SIG-M5 (cell line): ENCODE measurements around the gene FKBP3.
"Not testable (repeated sequence)": the region's sequence is repeated elsewhere in the genome, so short reads cannot be mapped to it uniquely, and the experiment has no call there.

Experiments used
- DNase-seq: peaks from one replicate; lab custom pipeline; 2025; lab: John Stamatoyannopoulos, UW

FKBP3 gene

DNA sequence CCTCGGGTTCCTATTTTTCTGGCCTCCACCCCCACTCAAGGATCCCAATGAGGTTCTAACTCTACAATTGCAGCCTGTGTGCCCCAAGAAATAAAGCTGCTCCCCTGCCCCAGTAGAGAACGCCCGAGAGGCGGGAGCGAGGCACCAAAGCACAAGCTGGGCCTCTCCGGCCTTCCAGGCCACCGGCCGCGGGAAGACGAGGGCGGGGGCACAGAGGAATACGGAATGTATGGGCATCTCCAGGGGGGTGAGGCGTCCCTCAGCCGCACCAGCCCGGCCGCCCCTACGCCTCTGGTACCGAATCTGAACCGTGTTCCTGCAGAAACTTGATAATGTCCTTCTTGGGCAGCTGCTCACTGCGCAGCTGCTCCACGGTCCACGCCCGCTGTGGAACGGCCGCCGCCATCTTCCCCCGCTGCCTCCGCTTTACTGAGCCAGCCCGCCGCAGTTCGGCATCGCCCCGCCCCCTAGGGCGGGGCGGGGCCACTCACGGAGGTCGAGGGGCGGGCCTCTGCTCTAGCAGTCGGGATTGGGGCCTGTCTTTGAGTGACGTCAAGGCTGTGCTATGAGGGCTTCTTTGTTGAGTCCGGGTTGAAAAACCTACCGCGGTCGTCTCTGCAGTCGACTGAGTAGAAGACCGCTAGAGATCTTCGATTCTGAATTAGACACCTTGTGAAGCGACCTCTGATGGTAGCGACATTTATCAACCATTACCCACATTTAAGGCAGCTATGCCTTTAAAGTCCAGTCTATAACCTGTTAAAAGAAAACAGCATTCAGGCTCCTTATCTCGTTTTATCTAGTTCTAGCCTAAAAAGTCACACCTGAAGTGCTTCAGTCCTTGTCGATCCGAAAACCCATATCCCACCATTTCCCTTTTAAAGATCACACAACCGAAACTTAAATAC lies at the start of gene FKBP3:
FKBP3 (minus strand) TSS at position 431 of the 908 bp plus-strand sequence; CDS start at position 406, 25 bp downstream.
- DNase-seq: peak; percentile 88

DNA sequence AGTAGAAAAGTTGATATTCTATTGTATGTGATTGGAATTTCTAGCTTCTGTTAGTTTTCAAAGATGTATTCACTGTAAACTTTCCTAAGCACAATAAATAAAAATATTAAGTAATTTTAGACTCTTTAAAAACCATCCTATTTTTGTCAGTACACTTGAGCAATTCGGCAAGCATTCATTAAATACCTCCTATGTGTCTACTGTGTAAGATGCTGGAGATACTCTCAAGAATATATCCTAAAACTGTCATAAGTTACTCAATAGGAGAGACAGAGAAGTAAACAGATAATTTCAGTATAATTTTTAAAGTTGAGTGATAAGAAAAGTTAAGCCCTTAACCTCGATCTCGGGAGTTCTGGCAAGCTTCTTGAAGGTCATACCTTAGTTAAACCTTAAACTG lies 47.5 kb upstream of the FKBP3 start:
- DNase-seq: no peak

DNA sequence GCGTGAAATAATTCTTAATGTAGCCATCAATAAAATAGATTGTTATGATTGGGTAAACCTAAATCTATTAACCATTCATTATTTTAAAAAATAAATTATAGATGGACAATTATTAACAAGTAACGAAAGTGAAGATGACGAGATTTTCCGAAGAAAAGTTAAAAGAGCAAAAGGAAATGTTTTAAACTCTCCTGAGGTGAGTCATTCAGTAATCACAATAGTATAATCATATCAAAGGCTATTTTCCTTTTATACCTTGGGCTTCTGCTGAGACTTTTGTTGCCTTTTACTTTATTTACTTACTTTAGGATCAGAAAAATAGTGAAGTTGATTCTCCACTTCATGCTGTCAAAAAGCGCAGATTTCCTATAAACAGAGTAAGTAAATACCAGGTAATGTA lies 47.0 kb upstream of the FKBP3 start:
- DNase-seq: no peak

DNA sequence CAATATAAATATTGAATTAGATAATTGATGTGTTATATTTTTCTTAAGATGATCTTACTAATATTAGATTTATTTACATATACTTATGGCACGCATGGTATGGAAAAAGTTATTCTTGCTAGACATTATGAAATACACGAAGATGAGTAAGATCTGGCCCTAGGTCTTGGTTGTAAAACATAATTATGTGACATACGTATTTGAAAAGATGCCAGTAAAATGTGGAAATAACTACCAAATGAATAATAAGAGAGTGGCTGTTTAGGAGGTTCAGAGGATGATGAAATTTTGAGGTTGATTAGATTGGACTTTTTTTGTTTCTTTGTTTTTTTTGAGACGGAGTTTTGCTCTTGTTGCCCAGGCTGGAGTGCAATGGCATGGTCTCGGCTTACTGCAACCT lies 42.8 kb upstream of the FKBP3 start:
- DNase-seq: peak; percentile 78

DNA sequence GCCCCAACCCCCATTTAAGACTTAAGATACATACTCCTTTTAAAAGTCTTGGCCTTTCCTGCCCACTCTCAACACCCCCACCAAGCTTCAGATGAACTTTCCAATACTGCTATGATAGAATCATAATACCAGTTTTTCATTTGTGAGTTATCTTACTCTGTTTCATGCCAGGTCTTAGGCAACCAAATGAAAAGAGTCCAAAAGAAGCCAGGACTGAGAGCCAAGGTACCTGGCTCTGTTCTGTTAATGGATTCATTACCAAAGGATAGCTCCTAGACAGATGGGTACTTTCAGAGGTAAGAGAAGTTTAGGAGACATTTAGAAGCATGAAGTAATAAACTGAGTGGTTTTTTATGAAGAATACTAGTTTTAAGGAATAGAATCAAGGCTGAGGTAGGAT lies 35.6 kb upstream of the FKBP3 start:
- no peak for DNase-seq

DNA sequence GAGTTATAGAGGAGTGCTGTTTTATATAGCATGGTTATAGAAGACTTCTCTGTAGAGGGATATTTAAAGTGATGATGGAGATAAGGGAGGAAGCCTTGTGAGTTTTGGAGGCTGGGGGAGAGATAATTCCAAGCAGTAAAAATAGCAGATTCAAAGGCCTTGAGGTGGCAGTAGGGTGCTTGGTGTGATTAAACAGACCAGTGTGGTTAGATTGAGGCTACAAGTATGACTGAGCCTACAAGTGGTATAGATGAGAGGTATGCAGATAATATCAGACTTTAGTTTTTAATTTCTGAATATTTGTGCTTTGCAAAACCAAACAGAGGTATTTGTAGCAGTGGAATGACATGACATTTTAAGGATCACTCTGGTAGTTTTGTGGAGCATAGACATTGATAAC lies 21.8 kb upstream of the FKBP3 start:
- no peak for DNase-seq

DNA sequence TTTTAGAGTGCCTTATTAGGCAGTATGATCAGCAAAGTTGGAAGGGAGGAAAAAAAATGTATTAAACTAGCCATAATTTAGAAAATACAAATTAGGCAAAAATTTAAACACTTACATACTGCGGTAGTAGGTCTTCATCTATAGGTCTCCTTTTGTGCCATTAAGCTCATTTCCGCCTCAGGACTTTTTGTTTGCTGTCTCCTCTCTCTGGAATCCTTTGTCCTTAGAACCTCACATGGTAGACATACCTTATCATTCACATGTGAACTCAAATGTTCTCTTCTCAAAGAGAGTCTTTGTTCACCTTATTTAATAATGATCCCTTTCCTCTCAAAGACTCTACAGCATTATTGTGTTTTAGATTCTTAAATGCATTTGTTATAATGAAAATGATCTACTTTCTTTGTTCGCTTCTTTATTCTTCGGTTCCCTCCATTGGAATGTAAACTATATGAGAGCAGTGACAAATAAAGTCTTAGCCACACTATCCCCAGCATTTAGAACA lies 16.2 kb upstream of the FKBP3 start:
- no peak for DNase-seq

DNA sequence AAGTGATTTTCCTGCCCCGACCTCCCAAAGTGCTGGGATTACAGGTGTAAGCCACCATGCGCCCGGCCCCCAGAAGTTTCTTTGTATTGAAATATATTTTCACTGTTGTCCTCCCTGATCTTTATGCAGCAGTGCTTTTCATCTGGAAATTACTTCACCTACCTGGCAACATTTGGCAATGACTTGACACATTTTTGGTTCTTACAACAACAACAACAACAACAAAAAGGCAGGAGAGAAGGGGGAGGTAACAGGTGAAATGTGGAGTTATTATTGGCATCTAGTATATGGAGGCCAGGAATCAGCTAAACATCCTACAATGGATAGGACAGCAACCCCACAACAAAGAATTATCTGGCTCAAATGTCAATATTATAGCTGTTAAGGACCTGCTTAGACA lies 15.3 kb upstream of the FKBP3 start:
- no peak for DNase-seq

DNA sequence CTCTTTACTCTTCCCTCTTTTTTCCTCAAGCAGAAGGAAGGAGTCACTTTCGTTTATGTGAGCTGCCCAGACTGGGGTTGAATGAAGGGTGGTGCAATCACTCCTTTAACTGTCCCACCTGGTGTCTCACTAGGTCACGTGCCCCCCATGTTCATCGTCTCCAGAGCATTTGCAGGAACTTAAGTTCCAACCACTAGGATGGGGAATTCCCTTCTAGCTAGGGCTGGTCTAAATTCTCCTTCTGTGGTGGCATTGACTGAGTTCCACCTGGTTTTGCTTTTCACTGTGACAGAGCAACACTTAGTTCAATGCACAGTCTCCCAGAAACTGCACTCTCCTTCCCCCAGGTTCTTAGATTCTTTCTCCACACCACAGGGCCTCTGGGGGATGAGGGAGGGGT lies 10.9 kb upstream of the FKBP3 start:
- no peak for DNase-seq

DNA sequence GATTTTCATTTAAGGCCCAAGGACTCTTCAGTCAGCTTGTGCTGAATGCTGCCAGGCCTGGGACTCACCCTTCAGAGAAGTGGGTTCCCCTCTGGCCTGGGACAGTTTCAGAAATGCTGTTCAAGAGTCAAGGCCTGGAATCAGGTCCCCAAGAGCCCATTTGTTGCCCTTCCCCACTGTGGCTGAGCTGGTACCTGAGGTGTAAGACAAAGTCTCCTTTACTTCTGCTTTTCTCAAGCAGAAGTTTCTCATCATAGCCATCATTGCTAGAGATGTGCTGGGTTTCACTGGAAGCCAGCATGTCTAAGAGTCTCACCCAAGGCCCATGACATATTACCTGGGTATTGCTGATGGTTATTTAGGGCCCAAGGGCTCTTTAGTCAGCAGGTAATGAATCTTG lies 10.4 kb upstream of the FKBP3 start:
- DNase-seq: no peak

DNA sequence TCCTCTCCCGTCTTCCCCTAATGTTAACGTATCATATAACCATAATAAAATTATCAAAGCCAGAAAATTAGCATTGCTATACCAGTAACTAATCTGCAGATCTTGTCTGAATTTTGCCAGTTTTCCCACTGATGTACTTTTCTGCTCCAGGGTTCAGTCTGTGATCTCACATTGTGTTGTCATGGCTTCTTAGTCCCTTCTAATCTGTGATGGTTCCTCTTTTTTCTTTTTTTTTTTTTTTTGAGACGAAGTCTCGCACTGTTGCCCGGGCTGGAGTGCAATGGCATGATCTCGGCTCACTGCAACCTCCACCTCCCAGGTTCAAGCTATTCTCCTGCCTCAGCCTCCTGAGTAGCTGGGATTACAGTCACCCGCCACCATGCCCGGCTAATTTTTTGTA lies 7.8 kb upstream of the FKBP3 start:
- DNase-seq: not testable (repeated sequence)

DNA sequence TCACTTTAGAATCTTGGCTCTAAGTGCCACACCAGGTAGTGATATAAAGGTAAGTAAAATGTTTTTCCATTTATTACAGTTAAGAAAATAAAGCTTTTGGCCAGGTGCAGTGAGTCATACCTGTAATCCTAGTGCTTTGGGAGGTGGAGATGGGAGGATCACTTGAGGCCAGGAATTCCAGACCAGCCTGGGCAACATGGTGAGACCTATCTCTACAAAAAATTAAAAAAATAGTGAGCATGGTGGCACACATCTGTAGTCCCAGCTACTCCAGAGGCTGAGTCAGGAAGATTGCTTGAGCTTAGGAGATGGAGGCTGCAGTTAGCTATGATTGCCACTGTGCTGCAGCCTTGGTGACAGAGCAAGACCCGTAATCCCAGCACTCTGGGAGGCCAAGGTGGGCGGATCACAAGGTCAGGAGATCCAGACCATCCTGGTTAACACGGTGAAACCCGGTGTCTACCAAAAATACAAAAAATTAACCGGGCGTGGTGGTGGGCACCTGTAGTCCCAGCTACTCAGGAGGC lies 6.4 kb upstream of the FKBP3 start:
- DNase-seq: no peak

DNA sequence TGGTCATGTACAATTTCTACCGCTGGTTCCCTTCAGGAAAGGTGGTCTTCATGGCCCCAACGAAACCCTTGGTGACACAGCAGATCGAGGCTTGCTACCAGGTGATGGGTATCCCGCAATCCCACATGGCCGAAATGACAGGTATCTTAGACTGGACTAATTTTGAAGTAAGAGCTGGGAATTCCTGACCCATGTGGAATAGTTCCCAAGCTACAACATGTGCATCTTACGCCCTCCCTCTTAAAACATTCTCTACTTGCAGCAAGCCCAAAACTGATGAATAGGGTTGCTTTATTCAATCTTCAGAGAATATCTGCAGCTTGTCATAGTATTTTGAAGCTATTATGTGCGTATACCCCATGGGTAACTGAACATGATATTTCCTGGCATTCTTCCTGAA lies 2.1 kb upstream of the FKBP3 start:
- DNase-seq: no peak

DNA sequence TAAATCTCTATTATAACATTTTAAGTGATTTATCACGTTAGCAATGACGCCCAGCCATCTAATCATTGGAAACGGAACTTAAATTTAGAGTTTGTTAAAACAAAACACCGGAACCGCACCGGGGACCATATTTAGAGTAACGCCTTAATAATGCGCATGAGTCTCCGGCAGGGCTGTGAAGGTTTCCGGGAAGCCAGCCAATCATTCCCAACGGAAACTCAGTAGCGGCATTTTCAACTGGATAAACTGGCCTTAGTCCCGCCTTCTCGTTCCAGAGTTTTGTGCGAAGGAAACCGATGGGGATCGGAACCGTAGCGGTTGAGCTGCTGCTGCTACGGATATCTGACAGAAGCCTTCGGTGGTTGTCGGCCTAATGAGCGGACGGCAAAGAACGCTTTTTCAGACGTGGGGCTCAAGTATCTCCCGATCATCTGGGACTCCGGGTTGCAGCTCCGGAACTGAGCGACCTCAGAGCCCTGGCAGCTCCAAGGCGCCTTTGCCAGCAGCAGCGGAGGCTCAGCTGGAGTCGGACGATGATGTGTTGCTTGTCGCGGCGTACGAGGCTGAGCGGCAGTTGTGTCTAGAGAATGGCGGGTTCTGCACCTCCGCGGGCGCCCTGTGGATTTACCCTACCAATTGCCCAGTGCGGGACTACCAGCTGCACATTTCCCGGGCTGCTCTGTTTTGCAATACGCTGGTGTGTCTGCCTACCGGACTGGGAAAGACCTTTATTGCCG lies 1.5 kb upstream of the FKBP3 start, which contains the start of gene FANCM:
FANCM (plus strand) TSS at position 272 of the 737 bp plus-strand sequence; CDS start at position 374, 102 bp downstream.
- DNase-seq: peak; percentile 68

DNA sequence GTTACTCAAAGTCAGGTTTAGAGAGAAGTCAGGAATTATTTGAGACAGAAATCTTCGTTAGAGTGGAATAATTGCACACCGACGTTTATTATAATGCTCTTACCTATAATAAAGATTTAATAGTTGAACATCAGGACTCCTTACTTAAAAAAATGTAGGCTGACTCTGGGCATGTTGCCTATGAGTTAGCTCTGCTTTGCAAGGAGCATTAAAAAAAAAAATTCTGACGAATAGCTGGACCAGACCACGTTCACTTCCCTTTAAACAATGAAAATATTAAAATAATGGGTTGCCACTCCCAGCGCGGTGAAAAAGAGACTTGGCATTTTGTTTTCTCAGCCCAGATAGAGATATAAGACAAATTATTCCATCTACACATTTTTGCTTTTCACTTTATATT lies 875 bp upstream of the FKBP3 start:
- DNase-seq: no peak

DNA sequence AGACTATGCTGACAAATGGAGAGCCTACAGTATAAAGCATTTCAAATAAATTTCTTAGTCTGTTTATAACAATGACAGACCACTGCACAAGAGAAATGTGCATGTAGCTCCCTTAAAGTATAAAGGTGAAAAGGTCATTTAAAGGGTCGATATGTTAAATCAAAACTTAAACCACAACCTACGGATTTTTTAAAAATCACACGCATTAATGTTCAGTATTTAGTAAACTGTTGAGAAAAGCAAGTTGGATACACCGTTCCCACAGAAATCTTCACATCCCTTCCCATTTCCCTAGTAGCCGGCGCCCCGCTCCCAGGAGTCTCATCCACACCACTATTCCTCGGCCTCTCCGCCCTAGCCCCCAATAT lies 614 bp downstream of the FKBP3 start:
- no peak for DNase-seq

DNA sequence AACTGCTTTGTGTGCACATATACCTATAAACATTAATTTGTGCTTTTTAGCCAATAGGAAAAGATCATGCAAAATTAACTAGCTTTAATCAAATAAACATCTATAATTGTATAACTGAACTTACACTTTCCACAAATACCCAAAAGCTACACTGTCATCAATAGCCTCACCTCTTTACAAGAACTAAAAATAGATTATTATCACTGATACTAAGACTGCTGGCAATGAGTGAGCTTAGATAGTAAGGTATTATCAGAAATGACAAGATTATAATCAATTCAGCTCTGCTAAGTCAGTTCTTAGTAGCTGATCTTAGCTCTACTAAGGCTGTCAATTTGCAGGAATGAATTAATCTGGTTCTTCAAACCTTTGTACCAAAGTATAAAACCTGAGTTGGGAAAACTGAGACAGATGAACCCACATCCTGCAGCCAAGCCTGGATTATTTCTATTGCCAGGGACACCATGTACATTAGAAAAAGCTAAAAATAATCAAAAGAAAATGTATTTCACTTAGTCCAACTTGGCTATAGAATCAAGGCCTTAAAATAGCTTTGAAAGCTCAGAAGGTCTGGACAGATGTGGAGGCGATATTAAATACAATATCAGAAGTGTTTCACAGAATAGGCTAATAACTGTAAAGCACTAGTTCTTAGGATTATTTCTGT lies 5.2 kb downstream of the FKBP3 start:
- no peak for DNase-seq

DNA sequence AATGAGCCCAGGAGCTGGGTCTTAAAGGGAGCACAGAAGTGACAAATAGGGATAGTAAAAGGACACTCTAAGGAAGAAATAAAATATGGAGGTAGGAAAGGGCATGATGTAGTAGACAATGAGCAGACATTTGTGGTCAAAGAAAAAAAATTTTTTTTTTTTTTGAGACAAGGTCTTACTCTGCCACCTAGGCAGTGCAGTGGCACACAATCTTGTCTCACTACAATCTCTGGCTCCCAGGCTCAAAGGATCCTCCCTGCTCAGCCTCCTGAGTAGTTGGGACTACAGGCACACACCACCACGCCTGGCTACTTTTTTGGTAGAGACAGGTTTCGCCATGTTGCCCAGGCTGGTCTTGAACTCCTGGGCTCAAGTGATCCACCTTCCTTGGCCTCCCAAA lies 8.5 kb downstream of the FKBP3 start:
- no peak for DNase-seq

DNA sequence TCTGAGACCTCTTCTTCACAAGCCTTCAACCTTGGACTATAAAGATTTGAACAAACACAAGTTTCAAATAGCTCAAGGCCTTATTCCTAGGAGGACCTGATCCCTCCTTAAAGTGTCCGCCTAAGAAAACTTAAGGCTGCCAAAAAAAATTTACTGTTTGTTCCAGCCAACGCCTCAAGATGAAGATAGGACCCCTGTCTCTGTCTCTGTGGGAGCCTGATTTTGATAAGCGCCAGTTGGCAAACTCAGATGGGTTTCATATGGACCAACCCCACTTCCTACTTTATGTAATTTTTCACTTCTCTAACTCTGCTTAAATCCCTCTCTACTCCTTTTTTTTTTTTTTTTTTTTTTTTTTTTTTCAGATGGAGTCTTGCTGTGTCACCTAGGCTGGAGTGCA lies 11.0 kb downstream of the FKBP3 start:
- DNase-seq: no peak

DNA sequence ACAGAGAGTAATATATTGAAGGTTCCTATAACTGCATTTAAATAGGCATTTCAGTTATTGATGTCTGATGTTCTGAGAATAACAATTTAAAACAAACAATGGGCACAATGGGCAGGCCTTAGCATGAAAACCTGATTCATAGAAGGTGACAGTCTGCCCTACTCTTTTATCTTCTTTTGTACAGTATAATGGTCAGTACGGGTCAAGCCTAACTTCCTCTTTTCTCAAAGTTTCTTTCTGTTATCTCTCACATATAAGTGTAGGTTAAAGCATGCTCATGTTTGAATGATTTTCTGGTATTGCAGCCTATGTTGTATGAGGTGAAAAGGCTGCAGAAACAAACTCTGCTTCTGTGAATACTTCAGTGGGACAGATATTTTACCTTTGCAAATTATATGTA lies 14.2 kb downstream of the FKBP3 start:
- DNase-seq: no peak

DNA sequence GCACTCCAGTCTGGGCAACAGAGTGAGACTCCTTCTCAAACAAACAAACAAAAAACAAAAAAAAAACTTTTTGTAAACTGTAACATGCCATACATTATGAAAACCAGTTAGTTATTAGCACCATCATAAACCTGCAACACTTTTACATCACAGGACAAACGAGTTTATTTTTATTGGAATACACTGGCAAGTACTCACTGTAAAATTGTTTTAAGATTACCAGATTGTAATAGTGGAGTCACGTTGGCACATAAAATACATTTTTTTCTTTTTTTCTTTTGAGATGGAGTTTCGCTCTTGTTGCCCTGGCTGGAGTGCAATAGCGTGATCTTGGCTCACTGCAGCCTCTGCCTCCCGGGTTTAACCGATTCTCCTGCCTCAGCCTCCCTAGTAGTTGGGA lies 15.7 kb downstream of the FKBP3 start:
- no peak for DNase-seq

DNA sequence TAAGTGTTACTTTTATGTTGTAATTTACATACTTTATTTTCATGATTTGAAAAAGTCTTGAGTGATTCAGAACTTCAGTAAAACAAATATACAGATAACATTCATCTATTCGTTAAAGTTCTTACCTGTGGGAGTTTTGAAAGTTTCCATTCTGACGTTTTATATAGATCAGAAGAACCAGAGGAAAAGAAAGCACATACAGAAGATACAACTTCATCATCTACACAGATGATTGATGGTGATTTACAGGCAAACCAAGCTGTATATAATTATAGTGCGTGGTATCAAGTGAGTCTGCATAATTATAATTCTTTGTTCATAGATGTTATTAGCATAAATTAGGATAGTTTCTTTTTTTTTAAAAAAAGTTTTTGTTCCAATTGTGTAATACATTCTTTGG lies 20.0 kb downstream of the FKBP3 start:
- DNase-seq: no peak
